ENCODE measurements around the gene PDS5B.

DNA sequence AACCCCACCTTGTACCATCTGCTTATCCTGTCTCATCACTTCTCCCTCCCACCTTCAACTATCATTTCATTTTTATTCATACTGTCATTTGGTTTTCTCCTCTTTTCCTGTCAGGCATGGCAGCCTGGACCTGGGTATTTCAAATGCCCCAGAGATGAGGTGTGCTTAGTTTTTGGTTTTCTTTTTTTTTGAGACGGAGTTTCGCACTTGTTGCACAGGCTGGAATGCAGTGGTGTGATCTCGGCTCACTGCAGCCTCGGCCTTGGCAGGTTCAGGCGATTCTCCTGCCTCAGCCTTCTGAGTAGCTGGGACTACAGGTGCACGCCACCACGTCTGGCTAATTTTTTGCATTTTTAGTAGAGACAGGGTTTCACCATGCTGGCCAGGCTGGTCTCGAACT lies 5.8 kb downstream of the PDS5B start:
- TF ChIP-seq, protein P1, sequence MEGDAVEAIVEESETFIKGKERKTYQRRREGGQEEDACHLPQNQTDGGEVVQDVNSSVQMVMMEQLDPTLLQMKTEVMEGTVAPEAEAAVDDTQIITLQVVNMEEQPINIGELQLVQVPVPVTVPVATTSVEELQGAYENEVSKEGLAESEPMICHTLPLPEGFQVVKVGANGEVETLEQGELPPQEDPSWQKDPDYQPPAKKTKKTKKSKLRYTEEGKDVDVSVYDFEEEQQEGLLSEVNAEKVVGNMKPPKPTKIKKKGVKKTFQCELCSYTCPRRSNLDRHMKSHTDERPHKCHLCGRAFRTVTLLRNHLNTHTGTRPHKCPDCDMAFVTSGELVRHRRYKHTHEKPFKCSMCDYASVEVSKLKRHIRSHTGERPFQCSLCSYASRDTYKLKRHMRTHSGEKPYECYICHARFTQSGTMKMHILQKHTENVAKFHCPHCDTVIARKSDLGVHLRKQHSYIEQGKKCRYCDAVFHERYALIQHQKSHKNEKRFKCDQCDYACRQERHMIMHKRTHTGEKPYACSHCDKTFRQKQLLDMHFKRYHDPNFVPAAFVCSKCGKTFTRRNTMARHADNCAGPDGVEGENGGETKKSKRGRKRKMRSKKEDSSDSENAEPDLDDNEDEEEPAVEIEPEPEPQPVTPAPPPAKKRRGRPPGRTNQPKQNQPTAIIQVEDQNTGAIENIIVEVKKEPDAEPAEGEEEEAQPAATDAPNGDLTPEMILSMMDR (IDR thresholded peaks at IDR 0.05; ENCODE audit: low read depth, low read length, poor library complexity, severe bottlenecking): no peak
- TF ChIP-seq EZH2phosphoT487 (IDR thresholded peaks at IDR 0.05; ENCODE audit: borderline replicate concordance, low read length): no peak

All from DOHH2 (cell line).